Caco-2 (cell line): ENCODE measurements around the gene BMPR1B. TPM values are rescaled to one million over a fixed set of nuclear protein-coding genes. Genes with fewer than 3 reads are reported as not detected.

Experiments
- BruUV-seq: library from RNA; stranded (reverse); fragments of 400-500 nt; replicated peaks from 2 replicates; lab custom pipeline; 2021; lab: Mats Ljungman, UMichigan
- CTCF ChIA-PET: fragments of 300-600 bp; sonication (Branson Sonifier 250); formaldehyde crosslinking; loops from one replicate; lab custom pipeline; 2022; ENCODE audit warnings: antibody characterized with exemption; lab: Charles Lee
- POLR2A ChIA-PET: fragments of 300-600 bp; sonication (Branson Sonifier 250); formaldehyde crosslinking; loops from one replicate; lab custom pipeline; 2022; ENCODE audit warnings: antibody characterized with exemption; lab: Charles Lee
- DNase-seq, 2 experiments: peaks; one replicate each; pipeline versions ENCODE4 v3.0.0 to v3.0.0-alpha.2; 2020 to 2022
- H3K27me3 ChIP-seq: replicated peaks from 2 replicates; pipeline ENCODE4 v1.6.0; 2011; ENCODE audit warnings: low read length; ENCODE audit not compliant: control insufficient read depth, insufficient read depth
- H3K36me3 ChIP-seq: 2 replicates; pipeline ENCODE4 v1.5.1; 2011; ENCODE audit warnings: low read length; ENCODE audit not compliant: control insufficient read depth, insufficient read depth
- H3K4me1 ChIP-seq: fragments of 250-450 bp; sonication (Bioruptor Pico); 2 replicates; pipeline ENCODE4 v1.5.1; 2020; ENCODE audit warnings: mild to moderate bottlenecking
- H3K4me3 ChIP-seq: 2 replicates; pipeline ENCODE4 v1.5.1; 2011; ENCODE audit warnings: low read depth, mild to moderate bottlenecking, control low read depth, low read length
- H3K9me3 ChIP-seq: fragments of 250-450 bp; sonication (Bioruptor Pico); 2 replicates; pipeline ENCODE4 v1.5.1; 2020; ENCODE audit warnings: mild to moderate bottlenecking, moderate library complexity
- H3K27ac Mint-ChIP-seq: one replicate; pipeline ENCODE4 v1.8.0; 2022; ENCODE audit warnings: mixed read lengths; ENCODE audit not compliant: unreplicated experiment
- H3K27me3 Mint-ChIP-seq: one replicate; pipeline ENCODE4 v1.8.0; 2022; ENCODE audit warnings: mixed read lengths; ENCODE audit not compliant: insufficient read depth, unreplicated experiment
- H3K36me3 Mint-ChIP-seq: one replicate; pipeline ENCODE4 v1.8.0; 2022; ENCODE audit warnings: mild to moderate bottlenecking, mixed read lengths; ENCODE audit not compliant: insufficient read depth, unreplicated experiment
- H3K4me1 Mint-ChIP-seq: one replicate; pipeline ENCODE4 v1.8.0; 2022; ENCODE audit warnings: low read depth, mixed read lengths; ENCODE audit not compliant: unreplicated experiment
- H3K4me3 Mint-ChIP-seq: one replicate; pipeline ENCODE4 v1.8.0; 2022; ENCODE audit warnings: mild to moderate bottlenecking, moderate library complexity, mixed read lengths; ENCODE audit not compliant: unreplicated experiment
- H3K9me3 Mint-ChIP-seq: one replicate; pipeline ENCODE4 v1.8.0; 2022; ENCODE audit warnings: mixed read lengths; ENCODE audit not compliant: unreplicated experiment
- intact Hi-C: fragments of 100-400 bp; cut with micrococcal nuclease; formaldehyde crosslinking; loops from one replicate; pipeline ENCODE4 v1.10.0; 2022; ENCODE audit not compliant: unreplicated experiment
- total RNA-seq: library from RNA; stranded (reverse); gene quantifications from 2 replicates; pipeline ENCODE4 v1.2.3, GENCODE V29; 2022
- TF ChIP-seq, protein P1 (sequence below), 2 experiments: fragments of 200-600 bp in 1 of 2; IDR thresholded peaks; 1 replicate in 1 of 2; 2 replicates in 1 of 2; pipeline versions ENCODE4 v1.5.1 to v1.8.0; 2011 to 2022; ENCODE audit warnings: antibody characterized with exemption in 1 of 2, control low read depth in 1 of 2, inconsistent platforms in 1 of 2, low read depth in 1 of 2, low read length in 1 of 2, mild to moderate bottlenecking in 1 of 2, moderate library complexity in 1 of 2; ENCODE audit not compliant: insufficient read depth in 1 of 2, severe bottlenecking in 1 of 2, unreplicated experiment in 1 of 2

Gene BMPR1B
- total RNA-seq, 1 experiment from 2014 or later = 8.7 TPM

DNA sequence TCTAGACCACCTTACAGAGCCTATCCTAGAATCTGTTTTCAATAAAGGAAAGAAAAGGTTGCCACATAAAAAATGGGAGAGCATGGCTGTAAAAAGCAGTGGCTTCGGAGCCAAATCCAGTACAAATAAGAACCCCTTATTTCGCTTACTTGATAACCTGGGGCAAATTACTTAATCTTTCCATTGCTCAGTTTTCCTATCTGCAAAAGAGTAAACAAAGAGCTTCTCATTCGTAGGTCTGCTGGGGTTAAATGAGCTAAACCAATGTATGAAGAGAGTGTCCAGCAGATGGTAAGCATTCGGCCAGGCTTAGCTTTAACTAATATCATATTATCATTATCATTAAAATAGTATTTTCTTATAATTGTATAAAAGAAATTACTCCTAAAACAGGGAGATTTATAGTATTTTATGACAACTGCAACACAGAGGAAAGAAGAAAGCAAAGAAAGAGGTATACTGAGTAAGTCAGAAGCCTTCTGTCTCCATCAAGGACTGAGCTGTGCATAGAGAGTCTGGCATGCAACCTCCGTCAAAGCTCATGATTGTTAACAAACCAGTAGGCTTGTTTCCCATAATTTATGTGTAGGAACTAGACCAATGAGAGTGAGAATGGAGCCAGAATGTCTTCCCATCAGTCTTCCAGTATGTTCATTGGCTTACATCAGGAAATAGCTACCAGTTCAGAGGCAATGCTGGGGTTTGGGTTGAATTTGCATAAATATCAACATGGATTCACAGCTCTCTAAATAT is 426.1 kb downstream of the BMPR1B start:
- no peaks in the 10 kb centered on the region for H3K4me1 ChIP-seq
- CTCF ChIA-PET = no interaction called here

DNA sequence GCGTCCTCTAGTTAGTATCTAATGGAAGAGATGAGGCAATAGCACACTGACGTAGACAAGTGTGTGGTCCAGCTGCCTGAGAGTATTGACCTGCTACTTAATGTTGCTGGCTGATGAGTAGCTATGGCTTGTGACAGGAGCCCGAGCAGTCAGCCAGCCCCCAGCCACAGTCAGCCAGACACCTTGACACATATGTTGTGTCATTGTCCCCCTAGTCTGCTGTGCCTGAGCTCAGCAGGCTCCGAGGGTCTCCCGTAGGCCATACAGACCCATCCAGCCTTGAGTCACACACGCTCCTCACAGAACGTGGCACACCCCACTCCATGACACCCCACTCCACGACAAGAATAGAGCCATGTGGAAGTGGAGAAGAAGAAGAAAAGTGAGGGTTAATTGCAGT is 428.9 kb downstream of the BMPR1B start:
- TF ChIP-seq, protein P1, sequence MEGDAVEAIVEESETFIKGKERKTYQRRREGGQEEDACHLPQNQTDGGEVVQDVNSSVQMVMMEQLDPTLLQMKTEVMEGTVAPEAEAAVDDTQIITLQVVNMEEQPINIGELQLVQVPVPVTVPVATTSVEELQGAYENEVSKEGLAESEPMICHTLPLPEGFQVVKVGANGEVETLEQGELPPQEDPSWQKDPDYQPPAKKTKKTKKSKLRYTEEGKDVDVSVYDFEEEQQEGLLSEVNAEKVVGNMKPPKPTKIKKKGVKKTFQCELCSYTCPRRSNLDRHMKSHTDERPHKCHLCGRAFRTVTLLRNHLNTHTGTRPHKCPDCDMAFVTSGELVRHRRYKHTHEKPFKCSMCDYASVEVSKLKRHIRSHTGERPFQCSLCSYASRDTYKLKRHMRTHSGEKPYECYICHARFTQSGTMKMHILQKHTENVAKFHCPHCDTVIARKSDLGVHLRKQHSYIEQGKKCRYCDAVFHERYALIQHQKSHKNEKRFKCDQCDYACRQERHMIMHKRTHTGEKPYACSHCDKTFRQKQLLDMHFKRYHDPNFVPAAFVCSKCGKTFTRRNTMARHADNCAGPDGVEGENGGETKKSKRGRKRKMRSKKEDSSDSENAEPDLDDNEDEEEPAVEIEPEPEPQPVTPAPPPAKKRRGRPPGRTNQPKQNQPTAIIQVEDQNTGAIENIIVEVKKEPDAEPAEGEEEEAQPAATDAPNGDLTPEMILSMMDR (IDR thresholded peaks at IDR 0.05; ENCODE audit: insufficient read depth in 1 of 2, low read depth in 1 of 2, low read length in 1 of 2, severe bottlenecking in 1 of 2, unreplicated experiment in 1 of 2) = no peak
- H3K36me3 ChIP-seq = no peaks in the 10 kb centered on the region
- H3K27ac Mint-ChIP-seq = no peak overlapping the region
- no peaks in the 10 kb centered on the region for H3K9me3 Mint-ChIP-seq
- no peaks in the 10 kb centered on the region for H3K27me3 ChIP-seq
- H3K4me1 Mint-ChIP-seq = no peaks in the 10 kb centered on the region
- intact Hi-C loops = no loop called here
- ChIA-PET POLR2A (no interaction called here), CTCF (no interaction called here)
- H3K4me1 ChIP-seq = no peaks in the 10 kb centered on the region
- no peak overlapping the region for H3K4me3 Mint-ChIP-seq
- H3K9me3 ChIP-seq = no peaks in the 10 kb centered on the region
- H3K36me3 Mint-ChIP-seq = peaks cover under 1% of the 10 kb centered on the region
- no TSS peak for BruUV-seq
- no peak for DNase-seq
- no peak overlapping the region for H3K4me3 ChIP-seq
- no peaks in the 10 kb centered on the region for H3K27me3 Mint-ChIP-seq

More for the DNA sequence above, 426.1 kb downstream of the BMPR1B start:
- no peaks in the 10 kb centered on the region for H3K4me1 Mint-ChIP-seq
- Histone ChIP-seq H3K36me3 (no peaks in the 10 kb centered on the region), H3K27me3 (no peaks in the 10 kb centered on the region), H3K4me3 (no peak overlapping the region), H3K9me3 (no peaks in the 10 kb centered on the region)
- intact Hi-C loops = no loop called here
- no TSS peak for BruUV-seq
- TF ChIP-seq, protein P1 (IDR thresholded peaks at IDR 0.05; ENCODE audit: insufficient read depth in 1 of 2, low read depth in 1 of 2, low read length in 1 of 2, severe bottlenecking in 1 of 2, unreplicated experiment in 1 of 2) = no peak
- no peak overlapping the region for H3K4me3 Mint-ChIP-seq
- DNase-seq = no peak
- POLR2A ChIA-PET = no interaction called here
- H3K27ac Mint-ChIP-seq = no peak overlapping the region
- H3K9me3 Mint-ChIP-seq = no peaks in the 10 kb centered on the region
- H3K27me3 Mint-ChIP-seq = no peaks in the 10 kb centered on the region
- peaks cover 5% of the 10 kb centered on the region for H3K36me3 Mint-ChIP-seq

DNA sequence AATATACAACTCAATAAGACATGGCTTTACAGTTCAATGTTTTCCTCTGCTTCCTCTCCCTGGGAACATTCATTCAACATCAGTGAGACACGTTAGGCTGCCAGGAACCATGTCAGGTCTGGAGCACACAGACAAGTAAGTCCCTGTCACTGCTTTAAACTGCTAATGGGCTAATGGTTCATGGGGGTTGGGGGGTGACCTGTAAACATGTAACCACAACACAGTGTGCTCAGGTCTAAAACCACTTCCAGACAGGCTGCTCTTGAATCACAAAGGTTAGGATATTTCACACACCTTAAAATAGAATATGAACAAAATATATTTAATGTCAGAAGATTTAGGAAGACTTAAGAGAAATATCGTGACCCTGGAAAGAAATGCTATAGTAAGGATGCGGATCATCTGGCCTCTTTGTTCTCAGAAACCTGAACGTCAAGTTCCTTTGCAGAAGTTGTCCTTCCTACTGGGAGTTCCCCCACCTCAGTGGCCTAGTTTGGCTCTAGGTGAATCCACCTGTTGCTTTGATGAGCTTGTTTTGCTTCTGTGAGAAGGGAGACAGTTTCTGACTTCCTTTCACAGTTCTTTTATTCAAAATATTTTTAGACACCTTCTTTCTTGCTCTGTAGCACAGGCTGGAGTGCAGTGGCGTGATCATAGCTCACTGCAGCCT is 431.1 kb downstream of the BMPR1B start:
- intact Hi-C loops = no loop called here
- Mint-ChIP-seq H3K36me3 (no peaks in the 10 kb centered on the region), H3K27ac (no peak overlapping the region), H3K4me1 (no peaks in the 10 kb centered on the region), H3K27me3 (peaks cover 6% of the 10 kb centered on the region), H3K9me3 (no peaks in the 10 kb centered on the region), H3K4me3 (no peak overlapping the region)
- POLR2A ChIA-PET = no interaction called here
- DNase-seq = no peak
- no peaks in the 10 kb centered on the region for H3K27me3 ChIP-seq
- no TSS peak for BruUV-seq
- no peaks in the 10 kb centered on the region for H3K9me3 ChIP-seq
- no peaks in the 10 kb centered on the region for H3K4me1 ChIP-seq
- H3K36me3 ChIP-seq = no peaks in the 10 kb centered on the region
- TF ChIP-seq, protein P1 (IDR thresholded peaks at IDR 0.05; ENCODE audit: insufficient read depth in 1 of 2, low read depth in 1 of 2, low read length in 1 of 2, severe bottlenecking in 1 of 2, unreplicated experiment in 1 of 2) = no peak
- CTCF ChIA-PET = no interaction called here
- no peak overlapping the region for H3K4me3 ChIP-seq
